Measurements from ENCODE around the gene BDH1. TPM values are rescaled to one million over a fixed set of nuclear protein-coding genes. Genes with fewer than 3 reads are reported as not detected.

Gene BDH1
- total RNA-seq, 2 donors from 2014 or later, result 32.5 to 49.0 TPM

DNA sequence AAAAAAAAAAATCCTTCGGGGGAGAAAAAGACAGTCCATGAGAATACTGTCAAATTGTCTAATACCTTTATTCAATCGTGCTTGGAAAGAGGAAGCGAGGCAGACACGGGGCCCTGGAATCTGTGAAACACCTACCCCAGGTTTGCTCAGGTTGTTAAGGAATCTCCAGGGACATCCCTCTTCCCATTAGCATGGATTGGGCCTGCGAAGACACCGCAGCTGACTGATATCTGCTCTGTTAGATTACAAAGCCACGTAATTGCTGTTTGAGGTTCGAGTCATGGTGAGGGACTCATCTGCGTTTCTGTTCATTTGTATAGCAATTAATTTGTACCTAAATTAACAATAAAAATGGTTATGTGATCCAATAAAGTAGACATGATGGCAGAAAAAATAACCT, 91.0 kb downstream of the BDH1 start:
- H3K9ac ChIP-seq (ENCODE audit: extremely low read depth, low read length, poor library complexity, severe bottlenecking), result no peak overlapping the region
- H3K4me1 ChIP-seq (ENCODE audit: control insufficient read depth, insufficient read depth, low read length), result peaks cover 25% of the 10 kb centered on the region
- no peaks in the 10 kb centered on the region for H3K27me3 Mint-ChIP-seq (ENCODE audit: insufficient read depth)
- H3K27me3 ChIP-seq (ENCODE audit: control insufficient read depth, insufficient read depth, low read length, poor library complexity, severe bottlenecking), result no peaks in the 10 kb centered on the region
- no peak overlapping the region for H3K4me3 ChIP-seq (ENCODE audit: low read length)
- no peaks in the 10 kb centered on the region for H3K9me3 ChIP-seq (ENCODE audit: control insufficient read depth, low read length)
- H3K27ac ChIP-seq (ENCODE audit: low read depth, low read length), result no peak overlapping the region
- no peaks in the 10 kb centered on the region for H3K36me3 Mint-ChIP-seq (ENCODE audit: low read depth)
- peak overlapping the region; percentile 18 for H3K27ac Mint-ChIP-seq
- H3K4me3 Mint-ChIP-seq, result no peak overlapping the region
- DNase-seq, result no peak
- H3K9me3 Mint-ChIP-seq, result no peaks in the 10 kb centered on the region
- H3K36me3 ChIP-seq (ENCODE audit: control insufficient read depth, insufficient read depth, low read length), result no peaks in the 10 kb centered on the region
- WGBS, 2 experiments (ENCODE audit: insufficient coverage in 1 of 2, insufficient read length in 1 of 2), result 74 to 80% methylated on average over 3 to 9 of the region's 9 CpGs
- H3K4me1 Mint-ChIP-seq, result peaks cover 46% of the 10 kb centered on the region
- TF ChIP-seq, protein P1, sequence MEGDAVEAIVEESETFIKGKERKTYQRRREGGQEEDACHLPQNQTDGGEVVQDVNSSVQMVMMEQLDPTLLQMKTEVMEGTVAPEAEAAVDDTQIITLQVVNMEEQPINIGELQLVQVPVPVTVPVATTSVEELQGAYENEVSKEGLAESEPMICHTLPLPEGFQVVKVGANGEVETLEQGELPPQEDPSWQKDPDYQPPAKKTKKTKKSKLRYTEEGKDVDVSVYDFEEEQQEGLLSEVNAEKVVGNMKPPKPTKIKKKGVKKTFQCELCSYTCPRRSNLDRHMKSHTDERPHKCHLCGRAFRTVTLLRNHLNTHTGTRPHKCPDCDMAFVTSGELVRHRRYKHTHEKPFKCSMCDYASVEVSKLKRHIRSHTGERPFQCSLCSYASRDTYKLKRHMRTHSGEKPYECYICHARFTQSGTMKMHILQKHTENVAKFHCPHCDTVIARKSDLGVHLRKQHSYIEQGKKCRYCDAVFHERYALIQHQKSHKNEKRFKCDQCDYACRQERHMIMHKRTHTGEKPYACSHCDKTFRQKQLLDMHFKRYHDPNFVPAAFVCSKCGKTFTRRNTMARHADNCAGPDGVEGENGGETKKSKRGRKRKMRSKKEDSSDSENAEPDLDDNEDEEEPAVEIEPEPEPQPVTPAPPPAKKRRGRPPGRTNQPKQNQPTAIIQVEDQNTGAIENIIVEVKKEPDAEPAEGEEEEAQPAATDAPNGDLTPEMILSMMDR (conservative IDR thresholded peaks at IDR 0.05), result no peak

DNA sequence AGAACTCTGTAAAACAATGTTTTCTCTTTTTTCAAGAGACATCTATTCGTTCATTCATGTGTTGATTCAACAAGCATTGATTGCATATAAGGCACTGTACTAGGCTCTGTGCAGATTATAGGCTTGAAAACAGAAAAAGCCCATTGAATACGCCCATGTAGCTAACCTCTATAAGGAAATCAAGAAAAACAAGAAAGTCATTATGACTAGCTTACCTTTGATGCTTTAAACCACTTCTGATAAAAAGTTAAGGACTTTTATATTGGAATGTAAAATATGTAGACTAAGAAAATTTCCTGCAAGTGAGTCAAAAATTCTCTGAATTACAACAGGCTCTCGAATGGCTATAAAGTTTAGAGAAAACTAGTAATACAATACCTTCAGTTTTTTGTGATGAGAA, 92.5 kb downstream of the BDH1 start:
- no peak overlapping the region for H3K4me3 Mint-ChIP-seq
- no peaks in the 10 kb centered on the region for H3K36me3 ChIP-seq (ENCODE audit: control insufficient read depth, insufficient read depth, low read length)
- no peaks in the 10 kb centered on the region for H3K9me3 ChIP-seq (ENCODE audit: control insufficient read depth, low read length)
- TF ChIP-seq, protein P1 (conservative IDR thresholded peaks at IDR 0.05), result no peak
- H3K4me1 Mint-ChIP-seq, result peaks cover 33% of the 10 kb centered on the region
- H3K27me3 Mint-ChIP-seq (ENCODE audit: insufficient read depth), result no peaks in the 10 kb centered on the region
- no peaks in the 10 kb centered on the region for H3K9me3 Mint-ChIP-seq
- no peak overlapping the region for H3K4me3 ChIP-seq (ENCODE audit: low read length)
- 94 to 100% methylated on average over 2 to 3 of the region's 3 CpGs for WGBS, 2 experiments (ENCODE audit: insufficient coverage in 1 of 2, insufficient read length in 1 of 2)
- H3K27ac ChIP-seq (ENCODE audit: low read depth, low read length), result no peak overlapping the region
- DNase-seq, result no peak
- no peak overlapping the region for H3K9ac ChIP-seq (ENCODE audit: extremely low read depth, low read length, poor library complexity, severe bottlenecking)
- H3K27ac Mint-ChIP-seq, result no peak overlapping the region
- no peaks in the 10 kb centered on the region for H3K36me3 Mint-ChIP-seq (ENCODE audit: low read depth)
- H3K27me3 ChIP-seq (ENCODE audit: control insufficient read depth, insufficient read depth, low read length, poor library complexity, severe bottlenecking), result no peaks in the 10 kb centered on the region
- H3K4me1 ChIP-seq (ENCODE audit: control insufficient read depth, insufficient read depth, low read length), result peaks cover 14% of the 10 kb centered on the region

DNA sequence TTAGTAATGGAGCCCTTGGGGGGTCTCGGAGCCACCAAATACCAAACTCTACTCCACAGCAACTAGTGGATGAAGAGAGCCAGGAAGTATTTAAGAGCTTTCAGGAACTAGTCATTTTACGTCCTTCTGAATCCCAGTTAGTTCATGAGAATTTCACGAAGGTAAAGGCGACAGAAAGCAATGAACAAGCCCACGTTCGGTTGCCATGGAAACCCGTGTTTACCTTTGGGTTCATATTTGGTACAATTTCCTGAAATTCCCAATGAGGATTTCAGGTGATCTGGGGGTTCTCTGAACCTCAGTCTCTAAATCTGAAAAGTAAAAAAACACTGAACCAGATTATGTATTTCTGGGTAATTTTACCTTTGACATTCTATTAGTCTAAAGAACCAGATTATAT, 93.0 kb downstream of the BDH1 start:
- Mint-ChIP-seq H3K27me3 (ENCODE audit: insufficient read depth) (no peaks in the 10 kb centered on the region), H3K4me3 (no peak overlapping the region), H3K36me3 (ENCODE audit: low read depth) (no peaks in the 10 kb centered on the region), H3K9me3 (no peaks in the 10 kb centered on the region), H3K27ac (no peak overlapping the region), H3K4me1 (peaks cover 28% of the 10 kb centered on the region)
- Histone ChIP-seq H3K4me3 (ENCODE audit: low read length) (no peak overlapping the region), H3K4me1 (ENCODE audit: control insufficient read depth, insufficient read depth, low read length) (peaks cover 14% of the 10 kb centered on the region), H3K36me3 (ENCODE audit: control insufficient read depth, insufficient read depth, low read length) (no peaks in the 10 kb centered on the region), H3K27me3 (ENCODE audit: control insufficient read depth, insufficient read depth, low read length, poor library complexity, severe bottlenecking) (no peaks in the 10 kb centered on the region), H3K27ac (ENCODE audit: low read depth, low read length) (no peak overlapping the region), H3K9ac (ENCODE audit: extremely low read depth, low read length, poor library complexity, severe bottlenecking) (no peak overlapping the region), H3K9me3 (ENCODE audit: control insufficient read depth, low read length) (no peaks in the 10 kb centered on the region)
- WGBS, 2 experiments (ENCODE audit: insufficient coverage in 1 of 2, insufficient read length in 1 of 2), result 92 to 96% methylated on average over 6 to 7 of the region's 7 CpGs
- DNase-seq, result no peak
- TF ChIP-seq, protein P1 (conservative IDR thresholded peaks at IDR 0.05), result no peak

Data from endodermal cell (in vitro differentiated cells).